ENCODE results near the gene SMIM26.

DNA sequence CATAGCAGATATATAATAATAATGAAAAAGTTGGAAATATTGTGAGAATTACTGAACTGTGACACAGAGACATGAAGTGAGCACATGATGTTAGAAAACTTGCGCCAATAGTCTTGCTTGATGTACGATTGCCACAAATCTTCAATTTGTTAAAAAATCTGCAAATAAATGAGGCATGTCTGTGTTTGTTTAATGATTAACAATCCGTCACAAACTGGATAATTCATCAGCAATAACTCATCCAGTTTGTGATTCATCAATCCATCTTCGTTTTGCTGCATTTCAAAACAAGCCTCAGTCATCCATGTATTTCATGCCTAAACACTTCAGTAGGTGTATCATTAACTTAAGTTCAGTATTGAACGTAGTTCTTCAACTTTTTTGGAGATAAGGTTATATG lies 25.5 kb upstream of the SMIM26 start:
- TF ChIP-seq, protein P1, sequence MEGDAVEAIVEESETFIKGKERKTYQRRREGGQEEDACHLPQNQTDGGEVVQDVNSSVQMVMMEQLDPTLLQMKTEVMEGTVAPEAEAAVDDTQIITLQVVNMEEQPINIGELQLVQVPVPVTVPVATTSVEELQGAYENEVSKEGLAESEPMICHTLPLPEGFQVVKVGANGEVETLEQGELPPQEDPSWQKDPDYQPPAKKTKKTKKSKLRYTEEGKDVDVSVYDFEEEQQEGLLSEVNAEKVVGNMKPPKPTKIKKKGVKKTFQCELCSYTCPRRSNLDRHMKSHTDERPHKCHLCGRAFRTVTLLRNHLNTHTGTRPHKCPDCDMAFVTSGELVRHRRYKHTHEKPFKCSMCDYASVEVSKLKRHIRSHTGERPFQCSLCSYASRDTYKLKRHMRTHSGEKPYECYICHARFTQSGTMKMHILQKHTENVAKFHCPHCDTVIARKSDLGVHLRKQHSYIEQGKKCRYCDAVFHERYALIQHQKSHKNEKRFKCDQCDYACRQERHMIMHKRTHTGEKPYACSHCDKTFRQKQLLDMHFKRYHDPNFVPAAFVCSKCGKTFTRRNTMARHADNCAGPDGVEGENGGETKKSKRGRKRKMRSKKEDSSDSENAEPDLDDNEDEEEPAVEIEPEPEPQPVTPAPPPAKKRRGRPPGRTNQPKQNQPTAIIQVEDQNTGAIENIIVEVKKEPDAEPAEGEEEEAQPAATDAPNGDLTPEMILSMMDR (IDR thresholded peaks at IDR 0.05): no peak
- TF ChIP-seq POLR2AphosphoS5 (IDR thresholded peaks at IDR 0.05): no peak
